MCF 10A (cell line): ENCODE measurements around the gene CFAP77. TPM values are rescaled to one million over a fixed set of nuclear protein-coding genes. Genes with fewer than 3 reads are reported as not detected.

ENCODE experiments used
- BruUV-seq: library from RNA; stranded (reverse); fragments of 400-500 nt; replicated peaks from 2 replicates; lab custom pipeline; 2021; lab: Mats Ljungman, UMichigan
- CTCF ChIA-PET: fragments of 300-600 bp; sonication (Branson Sonifier 250); formaldehyde crosslinking; extraction: SDS; loops from one replicate; lab custom pipeline; 2021; ENCODE audit warnings: antibody characterized with exemption, inconsistent platforms; lab: Yijun Ruan, JAX
- POLR2A ChIA-PET: fragments of 300-600, 350-650 bp; sonication (Branson Sonifier 250); formaldehyde crosslinking; extraction: SDS; loops from one replicate; lab custom pipeline; 2020; ENCODE audit warnings: antibody characterized with exemption, inconsistent platforms; lab: Yijun Ruan, JAX
- DNase-seq: peaks from one replicate; pipeline ENCODE4 v3.0.0-alpha.2; 2018; ENCODE audit not compliant: unreplicated experiment
- H3K27ac Mint-ChIP-seq: one replicate; pipeline ENCODE4 v1.8.0; 2022; ENCODE audit warnings: mild to moderate bottlenecking, low read depth, mixed read lengths; ENCODE audit not compliant: unreplicated experiment
- H3K27me3 Mint-ChIP-seq: one replicate; pipeline ENCODE4 v1.8.0; 2022; ENCODE audit warnings: mixed read lengths; ENCODE audit not compliant: insufficient read depth, unreplicated experiment
- H3K36me3 Mint-ChIP-seq: one replicate; pipeline ENCODE4 v1.8.0; 2022; ENCODE audit warnings: mild to moderate bottlenecking, moderate library complexity, mixed read lengths; ENCODE audit not compliant: insufficient read depth, unreplicated experiment
- H3K4me1 Mint-ChIP-seq: one replicate; pipeline ENCODE4 v1.8.0; 2022; ENCODE audit warnings: mixed read lengths; ENCODE audit not compliant: insufficient read depth, unreplicated experiment
- H3K4me3 Mint-ChIP-seq: one replicate; pipeline ENCODE4 v1.8.0; 2022; ENCODE audit warnings: mild to moderate bottlenecking, moderate library complexity, mixed read lengths; ENCODE audit not compliant: unreplicated experiment
- H3K9me3 Mint-ChIP-seq: one replicate; pipeline ENCODE4 v1.8.0; 2022; ENCODE audit warnings: mixed read lengths; ENCODE audit not compliant: unreplicated experiment
- intact Hi-C: fragments of 100-400 bp; cut with micrococcal nuclease; formaldehyde crosslinking; loops from 2 replicates; pipeline ENCODE4 v1.14.1; 2022
- total RNA-seq: library from RNA; stranded (reverse); gene quantifications from 2 replicates; pipeline ENCODE4 v1.2.3, GENCODE V29; 2022
- TF ChIP-seq, protein P1 (sequence below): fragments of 200-600 bp; IDR thresholded peaks from one replicate; pipeline ENCODE4 v1.8.0; 2022; ENCODE audit warnings: antibody characterized with exemption, mild to moderate bottlenecking; ENCODE audit not compliant: unreplicated experiment

CFAP77 gene
- total RNA-seq, 1 experiment from 2014 or later = not detected

DNA sequence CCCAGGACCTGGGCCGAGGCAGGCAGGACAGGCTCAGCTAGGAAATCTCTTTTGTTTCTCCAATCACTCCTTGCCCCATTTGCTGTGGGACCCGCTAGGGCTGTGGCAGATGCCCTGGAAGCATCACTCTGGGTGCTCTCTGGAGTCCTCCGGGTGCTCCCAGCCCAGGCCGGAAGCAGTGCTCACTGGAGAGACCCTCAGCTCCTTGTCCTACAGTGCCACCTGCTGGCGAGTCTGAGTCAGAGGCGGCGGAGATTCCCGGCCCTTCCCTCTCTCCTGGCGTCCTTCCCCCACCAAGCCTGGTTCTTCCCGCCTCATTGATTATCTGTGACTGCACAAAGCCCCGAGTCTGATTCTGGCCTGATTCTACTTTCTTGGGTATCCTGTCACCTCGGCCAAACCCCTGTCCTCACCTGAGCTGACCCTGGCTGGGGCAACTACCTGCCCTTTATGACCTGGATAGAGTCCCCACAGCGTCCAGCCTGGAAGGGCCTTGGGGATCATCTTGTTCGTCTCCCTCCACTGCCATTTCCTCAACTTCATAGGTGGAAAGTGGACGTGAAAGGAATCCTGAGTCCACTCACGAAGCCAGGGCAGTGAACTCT lies 165.1 kb downstream of the CFAP77 start:
- ChIA-PET CTCF (interaction anchor here (0.6 to 2.3 kb wide), 12 partner anchors 9 to 626 kb away, joined by 3 to 13 read pairs (median 4); no protein-coding TSS in a partner anchor), POLR2A (no interaction called here)
- no TSS peak for BruUV-seq
- Mint-ChIP-seq H3K4me3 (no peak overlapping the region), H3K27ac (no peak overlapping the region), H3K27me3 (peaks cover 78% of the 10 kb centered on the region), H3K9me3 (no peaks in the 10 kb centered on the region), H3K36me3 (peaks cover 11% of the 10 kb centered on the region), H3K4me1 (peaks cover 5% of the 10 kb centered on the region)
- TF ChIP-seq, protein P1, sequence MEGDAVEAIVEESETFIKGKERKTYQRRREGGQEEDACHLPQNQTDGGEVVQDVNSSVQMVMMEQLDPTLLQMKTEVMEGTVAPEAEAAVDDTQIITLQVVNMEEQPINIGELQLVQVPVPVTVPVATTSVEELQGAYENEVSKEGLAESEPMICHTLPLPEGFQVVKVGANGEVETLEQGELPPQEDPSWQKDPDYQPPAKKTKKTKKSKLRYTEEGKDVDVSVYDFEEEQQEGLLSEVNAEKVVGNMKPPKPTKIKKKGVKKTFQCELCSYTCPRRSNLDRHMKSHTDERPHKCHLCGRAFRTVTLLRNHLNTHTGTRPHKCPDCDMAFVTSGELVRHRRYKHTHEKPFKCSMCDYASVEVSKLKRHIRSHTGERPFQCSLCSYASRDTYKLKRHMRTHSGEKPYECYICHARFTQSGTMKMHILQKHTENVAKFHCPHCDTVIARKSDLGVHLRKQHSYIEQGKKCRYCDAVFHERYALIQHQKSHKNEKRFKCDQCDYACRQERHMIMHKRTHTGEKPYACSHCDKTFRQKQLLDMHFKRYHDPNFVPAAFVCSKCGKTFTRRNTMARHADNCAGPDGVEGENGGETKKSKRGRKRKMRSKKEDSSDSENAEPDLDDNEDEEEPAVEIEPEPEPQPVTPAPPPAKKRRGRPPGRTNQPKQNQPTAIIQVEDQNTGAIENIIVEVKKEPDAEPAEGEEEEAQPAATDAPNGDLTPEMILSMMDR = peak; percentile 81
- DNase-seq = peak; percentile 73
- intact Hi-C loops = loop anchor here (1.0 to 5.0 kb wide), 2 partner anchors 68 to 818 kb away; no protein-coding TSS in a partner anchor

DNA sequence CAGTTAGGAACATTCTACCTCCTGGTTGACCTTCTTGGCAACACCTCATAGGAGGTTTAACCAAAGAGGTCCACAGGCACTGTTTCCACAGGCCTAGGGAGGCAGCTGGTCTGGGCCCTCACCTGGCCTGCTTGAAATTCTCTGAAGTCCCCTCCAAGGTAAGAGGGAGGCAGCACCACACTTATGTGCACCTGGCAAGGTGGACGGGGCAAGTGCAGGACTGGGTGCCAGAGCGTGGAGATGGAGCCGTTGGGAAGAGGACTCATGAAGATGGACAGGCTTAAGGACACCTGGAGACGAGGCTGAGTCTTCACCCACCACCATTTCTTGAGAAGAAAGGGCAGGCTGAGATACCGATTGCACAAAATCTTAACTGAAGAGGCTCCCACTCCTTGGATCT lies 165.8 kb downstream of the CFAP77 start:
- no TSS peak for BruUV-seq
- H3K9me3 Mint-ChIP-seq = no peaks in the 10 kb centered on the region
- peaks cover 11% of the 10 kb centered on the region for H3K36me3 Mint-ChIP-seq
- intact Hi-C loops = loop anchor here (1.0 to 5.0 kb wide), 2 partner anchors 69 to 819 kb away; no protein-coding TSS in a partner anchor
- no peak overlapping the region for H3K4me3 Mint-ChIP-seq
- no peak for DNase-seq
- ChIA-PET POLR2A (no interaction called here), CTCF (interaction anchor here (0.6 to 2.3 kb wide), 10 partner anchors 8 to 813 kb away, joined by 3 to 13 read pairs (median 4); no protein-coding TSS in a partner anchor)
- peaks cover 5% of the 10 kb centered on the region for H3K4me1 Mint-ChIP-seq
- H3K27me3 Mint-ChIP-seq = peaks cover 75% of the 10 kb centered on the region
- no peak overlapping the region for H3K27ac Mint-ChIP-seq
- TF ChIP-seq, protein P1 = no peak

DNA sequence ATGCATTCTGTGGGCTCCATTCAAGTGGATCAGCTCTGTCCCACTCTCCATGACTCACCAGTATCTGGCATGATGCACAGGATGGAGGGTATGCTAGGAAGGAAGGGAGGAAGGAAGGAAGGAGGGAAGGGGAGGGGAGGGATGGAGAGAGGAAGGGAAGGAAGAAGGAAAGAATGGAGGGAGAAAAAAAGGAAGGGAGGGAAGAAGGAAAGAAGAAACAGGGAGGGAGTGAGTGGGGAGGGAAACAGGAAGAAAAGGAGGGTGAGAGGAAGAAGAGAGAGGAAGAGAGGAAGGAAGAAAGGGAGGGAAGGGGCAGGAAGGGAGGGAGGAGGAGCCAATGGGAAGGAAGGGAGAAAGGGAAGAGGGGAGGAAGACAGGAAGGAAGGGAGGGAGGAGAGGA lies 167.1 kb downstream of the CFAP77 start:
- no peak for DNase-seq
- H3K27me3 Mint-ChIP-seq = peaks cover 75% of the 10 kb centered on the region
- no peak overlapping the region for H3K4me3 Mint-ChIP-seq
- intact Hi-C loops = loop anchor here (5.0 kb wide), 1 partner anchor 820 kb away; no protein-coding TSS in a partner anchor
- no peaks in the 10 kb centered on the region for H3K9me3 Mint-ChIP-seq
- CTCF ChIA-PET = interaction anchor here (0.8 to 2.1 kb wide), 3 partner anchors 9 to 70 kb away, joined by 3 to 5 read pairs (median 3); no protein-coding TSS in a partner anchor
- H3K36me3 Mint-ChIP-seq = peaks cover 6% of the 10 kb centered on the region
- TF ChIP-seq, protein P1 = no peak
- BruUV-seq = no TSS peak
- no peak overlapping the region for H3K27ac Mint-ChIP-seq
- POLR2A ChIA-PET = no interaction called here
- H3K4me1 Mint-ChIP-seq = peaks cover 5% of the 10 kb centered on the region

DNA sequence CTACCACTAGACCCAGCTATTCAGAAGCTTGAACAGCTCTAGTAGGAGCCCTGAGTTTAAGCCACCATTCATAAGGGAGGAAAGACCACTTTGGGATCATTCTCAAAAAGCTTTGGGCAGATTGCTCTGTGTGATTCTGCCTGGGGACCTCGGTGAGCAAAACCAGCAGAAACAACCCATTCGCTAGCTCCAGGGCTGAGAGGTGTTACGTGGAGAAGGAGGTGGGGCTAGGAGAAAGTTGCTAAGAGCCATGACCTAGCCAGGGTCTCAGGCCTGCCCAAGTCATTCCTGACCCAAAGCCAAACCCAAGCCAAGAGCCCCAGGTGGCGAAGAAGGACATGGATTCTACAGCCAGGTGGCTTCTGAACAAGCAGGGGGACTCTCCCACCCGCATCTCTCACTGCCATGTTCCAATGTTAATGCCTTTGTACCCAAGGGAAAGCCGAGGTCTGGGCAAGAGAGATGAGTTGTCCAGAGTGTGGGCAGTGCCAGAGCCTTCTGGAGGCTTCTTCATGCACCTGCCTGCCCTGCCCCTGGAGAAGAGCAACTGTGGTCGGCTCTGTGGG lies 168.4 kb downstream of the CFAP77 start:
- no TSS peak for BruUV-seq
- Mint-ChIP-seq H3K4me1 (peaks cover 5% of the 10 kb centered on the region), H3K4me3 (no peak overlapping the region), H3K36me3 (peaks cover 6% of the 10 kb centered on the region), H3K9me3 (no peaks in the 10 kb centered on the region), H3K27ac (no peak overlapping the region), H3K27me3 (peaks cover 78% of the 10 kb centered on the region)
- intact Hi-C loops = loop anchor here (5.0 kb wide), 1 partner anchor 821 kb away; no protein-coding TSS in a partner anchor
- TF ChIP-seq, protein P1 = no peak
- CTCF ChIA-PET = interaction anchor here (0.6 kb wide), 1 partner anchor 88 kb away, joined by 3 read pairs; no protein-coding TSS in a partner anchor
- POLR2A ChIA-PET = no interaction called here
- DNase-seq = no peak
